Endothelial cell of umbilical vein (primary cell): Measurements from ENCODE around the gene GADD45G. TPM values are rescaled to one million over a fixed set of nuclear protein-coding genes. Genes with fewer than 3 reads are reported as not detected.

Source experiments
- BruUV-seq: library from RNA; stranded (reverse); fragments of 400-500 nt; replicated peaks from 2 replicates; lab custom pipeline; 2021; lab: Mats Ljungman, UMichigan
- CTCF ChIA-PET: fragments of 300-600, 350-600 bp; sonication (Branson Sonifier 250); formaldehyde crosslinking; loops from one replicate; lab custom pipeline; 2021; ENCODE audit warnings: antibody characterized with exemption, inconsistent platforms; lab: Charles Lee
- POLR2A ChIA-PET: fragments of 300-600, 350-600 bp; sonication (Branson Sonifier 250); formaldehyde crosslinking; loops from one replicate; lab custom pipeline; 2021; ENCODE audit warnings: antibody characterized with exemption, inconsistent platforms; lab: Charles Lee
- DNase-seq: peaks from one replicate; pipeline ENCODE4 v3.0.0-alpha.2; 2011; ENCODE audit warnings: low read depth, low spot score
- FAIRE-seq: peaks from 2 replicates; lab custom pipeline; 2011; peaks lifted over from hg19 to GRCh38; lab: Jason Lieb, UNC
- H2AFZ ChIP-seq: 2 replicates; pipeline ENCODE4 v1.6.0; 2012; ENCODE audit warnings: low read depth, low read length, control low read depth, inconsistent platforms
- H3K27ac ChIP-seq: 2 replicates; pipeline ENCODE4 v1.5.1; 2011; ENCODE audit warnings: low read depth, mild to moderate bottlenecking, control low read depth, low read length, moderate library complexity; ENCODE audit not compliant: insufficient read depth
- H3K27me3 ChIP-seq, 2 experiments: 2 replicates each; pipeline versions ENCODE4 v1.6.0 to v1.6.1; 2011; ENCODE audit warnings: low read length in 2 of 2, mixed read lengths in 1 of 2; ENCODE audit not compliant: control insufficient read depth in 2 of 2, insufficient read depth in 2 of 2
- H3K36me3 ChIP-seq, 2 experiments: 2 replicates in 1 of 2; 3 replicates in 1 of 2; pipeline ENCODE4 v1.5.1; 2011; ENCODE audit warnings: low read length in 2 of 2, mild to moderate bottlenecking in 1 of 2, moderate library complexity in 1 of 2; ENCODE audit not compliant: control insufficient read depth in 2 of 2, insufficient read depth in 2 of 2; ENCODE audit errors: extremely low read depth in 1 of 2
- H3K4me1 ChIP-seq: 3 replicates; pipeline ENCODE4 v1.5.1; 2011; ENCODE audit warnings: mild to moderate bottlenecking, low read length; ENCODE audit not compliant: control insufficient read depth, insufficient read depth; ENCODE audit errors: extremely low read depth
- H3K4me2 ChIP-seq: 2 replicates; pipeline ENCODE4 v1.6.1; 2011; ENCODE audit warnings: low read length, control low read depth, mixed read lengths; ENCODE audit not compliant: insufficient read depth
- H3K4me3 ChIP-seq, 3 experiments: fragments of 200-600 bp in 1 of 3; sonication (generic), shearing (Covaris generic) in 1 of 3; replicated peaks in 1 of 3; 2 replicates each; pipeline ENCODE4 v1.5.1; 2011 to 2016; ENCODE audit warnings: control low read depth in 3 of 3, low read length in 3 of 3, mild to moderate bottlenecking in 2 of 3, inconsistent platforms in 1 of 3, low read depth in 1 of 3, moderate library complexity in 1 of 3; ENCODE audit not compliant: insufficient read depth in 1 of 3
- H3K79me2 ChIP-seq: 2 replicates; pipeline ENCODE4 v1.6.0; 2012; ENCODE audit warnings: low read length, inconsistent platforms; ENCODE audit not compliant: control insufficient read depth, insufficient read depth
- H3K9ac ChIP-seq: replicated peaks from 2 replicates; pipeline ENCODE3; 2011; ENCODE audit warnings: low read length, control low read depth; ENCODE audit not compliant: insufficient read depth; ENCODE audit errors: extremely low read depth
- H3K9me1 ChIP-seq: replicated peaks from 3 replicates; pipeline ENCODE4 v1.6.0; 2011; ENCODE audit warnings: mild to moderate bottlenecking, low read length; ENCODE audit not compliant: control insufficient read depth, insufficient read depth; ENCODE audit errors: extremely low read depth
- H3K9me3 ChIP-seq: replicated peaks from 2 replicates; pipeline ENCODE4 v1.5.1; 2012; ENCODE audit warnings: low read length, inconsistent platforms; ENCODE audit not compliant: control insufficient read depth, insufficient read depth
- H4K20me1 ChIP-seq: replicated peaks from 2 replicates; pipeline ENCODE3; 2011; ENCODE audit warnings: mild to moderate bottlenecking, low read length; ENCODE audit not compliant: control insufficient read depth, insufficient read depth; ENCODE audit errors: extremely low read depth
- CTCF ChIP-seq, 2 donors: IDR thresholded peaks; 1 replicate in 1 of 2; 2 replicates in 1 of 2; pipeline ENCODE4 v1.5.1; 2011; ENCODE audit warnings: low read length in 2 of 2, mild to moderate bottlenecking in 2 of 2, moderate library complexity in 2 of 2, control low read depth in 1 of 2, inconsistent platforms in 1 of 2, low read depth in 1 of 2; ENCODE audit not compliant: insufficient read depth in 1 of 2; ENCODE audit errors: extremely low read depth in 1 of 2
- EZH2 ChIP-seq: IDR thresholded peaks from 2 replicates; pipeline ENCODE4 v1.6.1; 2012; ENCODE audit warnings: borderline replicate concordance, low read depth, mild to moderate bottlenecking, moderate library complexity, low read length, inconsistent platforms; ENCODE audit not compliant: severe bottlenecking
- FOS ChIP-seq: IDR thresholded peaks from 2 replicates; pipeline ENCODE4 v1.6.1; 2011; ENCODE audit warnings: mild to moderate bottlenecking, low read length, moderate library complexity, borderline replicate concordance; ENCODE audit not compliant: insufficient read depth
- GATA2 ChIP-seq: IDR thresholded peaks from 2 replicates; pipeline ENCODE4 v1.7.0; 2011; ENCODE audit warnings: low read depth, mild to moderate bottlenecking, moderate library complexity, mixed read lengths, low read length; ENCODE audit not compliant: insufficient read length, insufficient read depth
- JUN ChIP-seq: IDR thresholded peaks from 2 replicates; pipeline ENCODE4 v1.6.1; 2011; ENCODE audit warnings: borderline replicate concordance, low read depth; ENCODE audit not compliant: insufficient read length, insufficient read depth
- MAX ChIP-seq: IDR thresholded peaks from 2 replicates; pipeline ENCODE4 v1.6.1; 2011; ENCODE audit not compliant: insufficient read depth, insufficient read length
- MYC ChIP-seq: IDR thresholded peaks from one replicate; pipeline ENCODE4 v1.6.1; 2011; ENCODE audit warnings: mild to moderate bottlenecking, low read depth, low read length
- POLR2A ChIP-seq: IDR thresholded peaks from 2 replicates; pipeline ENCODE4 v1.6.1; 2012; ENCODE audit warnings: low read depth, mild to moderate bottlenecking, control low read depth, low read length
- POLR2AphosphoS5 ChIP-seq: IDR thresholded peaks from 2 replicates; pipeline ENCODE4 v1.6.1; 2012; ENCODE audit warnings: low read depth, mild to moderate bottlenecking, control low read depth, low read length, moderate library complexity; ENCODE audit not compliant: insufficient read depth
- dilution Hi-C: fragments of 300-500 bp; cut with MboI; formaldehyde crosslinking; loops from one replicate; pipeline ENCODE4 v1.15.0; 2019; ENCODE audit warnings: low sequenced_read_pairs; ENCODE audit not compliant: extremely low pct_ligation_motif_present
- intact Hi-C: fragments of 100-400 bp; cut with micrococcal nuclease; formaldehyde crosslinking; loops from one replicate; pipeline ENCODE4 v1.10.0; 2022
- polyA plus RNA-seq, 4 experiments: library from polyadenylated mRNA; depleted of rRNA in 3 of 4; stranded (reverse) in 3 of 4; unstranded in 1 of 4; fragments of >200 nt; gene quantifications; 2 replicates each; pipeline versions ENCODE4 v1.2.1 to v1.2.3, GENCODE V29; 2011 to 2012; ENCODE audit warnings: missing spikeins in 1 of 4
- total RNA-seq: library from RNA; stranded (reverse); gene quantifications from 2 replicates; pipeline ENCODE4 v1.2.3, GENCODE V29; 2021

Gene GADD45G
- total and polyA plus RNA-seq, 2 donors (not counting 3 experiments of a cell fraction or from before 2014, with no cell fraction given), result 0.44 to 0.64 TPM

GRCh38 chr9:89631384-89631783 is 26.6 kb downstream of the GADD45G start:
- TF ChIP-seq MYC (no peak), GATA2 (no peak), EZH2 (no peak), MAX (no peak), POLR2AphosphoS5 (no peak), CTCF (IDR thresholded peaks at IDR 0.05; ENCODE audit: extremely low read depth in 1 of 2, insufficient read depth in 1 of 2, low read depth in 1 of 2, low read length in 2 of 2) (no peak), FOS (no peak), JUN (no peak), POLR2A (no peak)
- no peaks in the 10 kb centered on the region for H3K27me3 ChIP-seq
- ChIA-PET POLR2A (no interaction called here), CTCF (interaction anchor here (1.0 kb wide), 1 partner anchor 183 kb away, joined by 3 read pairs; no protein-coding TSS in a partner anchor)
- H3K4me1 ChIP-seq, result no peaks in the 10 kb centered on the region
- FAIRE-seq, result no peak
- no peaks in the 10 kb centered on the region for H3K9me3 ChIP-seq
- no peak overlapping the region for H3K4me2 ChIP-seq
- H3K9me1 ChIP-seq, result no peaks in the 10 kb centered on the region
- no peak overlapping the region for H3K4me3 ChIP-seq
- no peak for DNase-seq
- no peaks in the 10 kb centered on the region for H3K79me2 ChIP-seq
- BruUV-seq, result no TSS peak
- no peak overlapping the region for H3K27ac ChIP-seq
- no peaks in the 10 kb centered on the region for H4K20me1 ChIP-seq
- H3K9ac ChIP-seq, result no peak overlapping the region
- no peaks in the 10 kb centered on the region for H3K36me3 ChIP-seq
- H2AFZ ChIP-seq, result no peak overlapping the region
- dilution Hi-C loops, result no loop called here
- intact Hi-C loops, result no loop called here
